ENCODE measurements around the gene FHIP1B.
"Not testable (repeated sequence)": the region's sequence is repeated elsewhere in the genome, so short reads cannot be mapped to it uniquely, and the experiment has no call there.

Gene FHIP1B

DNA sequence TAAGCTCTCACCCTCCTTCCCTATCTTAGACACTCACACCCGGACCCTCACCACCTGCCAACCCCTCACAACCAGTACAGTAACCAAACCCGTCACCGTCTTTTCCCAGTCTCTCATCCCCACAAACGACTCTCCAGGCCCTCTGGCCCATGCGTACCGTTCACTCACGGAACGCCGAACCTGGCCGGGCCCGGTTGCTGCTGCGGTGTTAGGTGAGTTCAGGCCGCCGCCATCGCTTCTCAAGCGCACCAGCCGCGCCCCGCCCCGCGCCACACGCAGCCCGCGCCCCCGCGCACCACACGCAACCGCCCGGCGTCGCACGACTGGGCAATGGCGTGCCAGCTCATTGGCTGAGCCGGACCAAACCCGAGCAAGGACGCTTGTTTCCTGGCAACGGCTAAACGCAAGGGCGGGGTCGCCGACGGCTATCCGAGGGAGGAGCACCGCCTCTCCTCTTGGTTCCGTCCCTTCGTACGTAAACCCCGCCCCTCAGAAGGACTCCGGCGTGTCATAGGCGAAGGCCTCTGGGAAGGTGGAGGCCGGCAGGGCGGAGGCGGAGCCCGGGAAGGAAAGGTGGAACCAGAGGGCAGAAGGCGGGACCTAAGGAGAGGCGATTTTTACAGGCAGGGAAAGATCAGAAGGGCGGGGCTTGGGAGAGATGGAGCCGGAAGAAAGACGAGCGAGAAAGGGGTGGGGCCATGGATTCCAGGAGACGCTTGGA is at the start of gene FHIP1B:
FHIP1B (minus strand) TSS at position 250 of the 721 bp plus-strand sequence. CDS start 10,120 bp downstream, outside the sequence.
- peak; percentile 95 to 99 for DNase-seq (ENCODE audit: low read depth in 2 of 2, low spot score in 1 of 2)

DNA sequence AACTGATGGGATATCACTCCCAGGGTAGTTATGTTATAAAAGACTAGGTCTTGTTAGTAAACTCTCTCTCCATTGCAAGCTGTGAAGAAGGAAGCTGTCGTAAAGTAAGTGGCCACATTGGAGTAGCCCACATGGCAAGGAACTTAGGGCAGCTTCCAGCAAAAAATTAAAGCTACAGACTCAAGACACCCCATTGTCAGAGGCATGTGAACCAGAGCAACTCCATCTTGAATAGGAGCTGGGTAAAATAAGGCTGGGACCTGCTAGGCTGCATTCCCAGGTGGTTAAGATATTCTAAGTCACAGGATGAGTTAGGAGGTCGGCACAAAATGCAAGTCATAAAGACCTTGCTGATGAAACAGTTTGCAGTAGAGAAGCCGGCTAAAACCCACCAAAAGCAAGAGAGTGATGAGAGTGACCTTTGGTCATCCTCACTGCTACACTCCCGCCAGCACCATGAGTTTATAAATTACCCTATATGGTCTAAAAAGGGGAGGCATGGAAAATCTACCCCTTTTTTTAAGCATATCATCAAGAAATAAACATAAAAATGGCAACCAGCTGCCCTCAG is 49.1 kb upstream of the FHIP1B start:
- no peak for DNase-seq (ENCODE audit: low read depth in 2 of 2, low spot score in 1 of 2)

DNA sequence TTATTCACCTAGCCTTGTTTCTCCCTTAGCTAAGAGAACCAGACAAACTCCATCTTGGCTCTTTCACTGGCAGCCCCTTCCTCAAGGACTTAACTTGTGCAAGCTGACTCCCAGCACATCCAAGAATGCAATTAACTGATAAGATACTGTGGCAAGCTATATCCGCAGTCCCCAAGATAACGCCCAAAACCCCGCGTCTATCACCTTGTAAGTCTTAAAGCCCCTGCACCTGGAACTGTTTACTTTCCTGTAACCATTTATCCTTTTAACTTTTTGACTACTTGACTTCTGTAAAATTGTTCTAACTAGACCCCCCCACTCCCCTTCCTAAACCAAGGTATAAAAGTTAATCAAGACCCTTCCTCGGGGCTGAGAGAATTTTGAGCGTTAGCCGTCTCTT is 46.4 kb upstream of the FHIP1B start:
- not testable (repeated sequence) for DNase-seq (ENCODE audit: low read depth in 2 of 2, low spot score in 1 of 2)

DNA sequence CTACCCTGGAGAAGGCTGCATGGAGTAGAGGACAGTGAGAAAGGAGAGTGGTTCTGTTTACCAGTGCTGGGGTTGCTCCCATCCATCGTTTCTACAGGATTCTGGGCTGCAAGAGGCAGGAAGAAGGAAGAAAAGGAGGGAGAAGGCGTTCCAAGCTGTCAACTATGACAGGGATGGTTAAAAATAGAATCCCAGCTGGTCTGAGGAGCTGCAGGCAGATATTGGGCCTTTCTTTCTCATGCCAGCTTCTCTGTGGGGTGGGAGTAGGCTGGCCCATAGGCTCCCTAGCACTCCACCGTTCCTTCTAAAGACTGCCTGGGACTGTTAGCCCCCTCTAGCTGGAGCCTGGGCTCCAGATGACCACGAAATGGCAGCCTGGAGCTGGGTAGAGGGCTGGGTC is 38.8 kb upstream of the FHIP1B start:
- no peak for DNase-seq (ENCODE audit: low read depth in 2 of 2, low spot score in 1 of 2)

DNA sequence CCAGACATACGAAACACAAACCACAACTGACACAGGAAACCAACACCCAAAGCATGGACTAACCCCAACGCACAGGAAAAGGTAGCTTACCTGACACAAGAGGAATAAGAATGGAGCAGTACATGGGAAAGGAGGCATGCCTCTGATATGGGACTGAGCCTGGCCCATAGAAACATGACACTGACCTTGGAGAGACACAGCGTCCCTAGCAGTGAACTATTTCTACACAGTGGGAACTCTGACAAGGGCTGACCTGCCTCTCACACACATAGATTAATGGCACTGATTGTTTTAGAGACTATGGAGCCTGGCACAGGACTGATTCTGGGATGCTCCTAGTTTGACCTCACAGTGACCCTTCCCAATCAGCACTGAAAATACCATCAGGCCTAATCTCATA is 37.2 kb upstream of the FHIP1B start:
- no peak for DNase-seq (ENCODE audit: low read depth in 2 of 2, low spot score in 1 of 2)

DNA sequence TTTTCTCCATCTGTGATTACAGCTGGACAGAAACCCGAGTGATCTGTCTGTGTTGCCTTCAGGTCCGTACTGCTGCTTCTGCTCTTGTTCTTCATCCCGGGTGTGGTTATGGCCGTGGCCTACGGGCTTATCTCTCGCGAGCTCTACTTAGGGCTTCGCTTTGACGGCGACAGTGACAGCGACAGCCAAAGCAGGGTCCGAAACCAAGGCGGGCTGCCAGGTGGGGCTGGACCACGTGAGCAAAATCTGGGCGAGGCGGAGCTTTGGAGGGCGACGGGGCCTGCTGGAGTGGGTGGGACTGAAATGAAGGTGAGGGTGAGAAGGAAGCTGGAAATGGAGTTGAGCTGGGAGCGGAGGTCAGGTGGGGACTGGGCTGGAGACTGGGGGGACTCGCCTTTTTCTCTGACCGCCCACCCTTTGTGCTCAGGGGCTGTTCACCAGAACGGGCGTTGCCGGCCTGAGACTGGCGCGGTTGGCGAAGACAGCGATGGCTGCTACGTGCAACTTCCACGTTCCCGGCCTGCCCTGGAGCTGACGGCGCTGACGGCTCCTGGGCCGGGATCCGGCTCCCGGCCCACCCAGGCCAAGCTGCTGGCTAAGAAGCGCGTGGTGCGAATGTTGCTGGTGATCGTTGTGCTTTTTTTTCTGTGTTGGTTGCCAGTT is 36.3 kb upstream of the FHIP1B start:
- DNase-seq (ENCODE audit: low read depth in 2 of 2, low spot score in 1 of 2) = no peak

DNA sequence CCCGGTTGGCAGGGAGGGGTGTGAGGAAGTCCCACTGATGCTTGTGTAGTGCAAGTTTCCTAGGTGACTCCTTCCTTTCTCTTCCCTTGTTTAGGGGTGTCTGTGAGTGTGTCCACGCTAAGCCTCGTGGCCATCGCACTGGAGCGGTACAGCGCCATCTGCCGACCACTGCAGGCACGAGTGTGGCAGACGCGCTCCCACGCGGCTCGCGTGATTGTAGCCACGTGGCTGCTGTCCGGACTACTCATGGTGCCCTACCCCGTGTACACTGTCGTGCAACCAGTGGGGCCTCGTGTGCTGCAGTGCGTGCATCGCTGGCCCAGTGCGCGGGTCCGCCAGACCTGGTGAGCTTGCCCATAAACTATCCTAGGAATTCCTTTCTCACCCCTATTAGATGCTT is 35.6 kb upstream of the FHIP1B start:
- DNase-seq (ENCODE audit: low read depth in 2 of 2, low spot score in 1 of 2) = no peak

DNA sequence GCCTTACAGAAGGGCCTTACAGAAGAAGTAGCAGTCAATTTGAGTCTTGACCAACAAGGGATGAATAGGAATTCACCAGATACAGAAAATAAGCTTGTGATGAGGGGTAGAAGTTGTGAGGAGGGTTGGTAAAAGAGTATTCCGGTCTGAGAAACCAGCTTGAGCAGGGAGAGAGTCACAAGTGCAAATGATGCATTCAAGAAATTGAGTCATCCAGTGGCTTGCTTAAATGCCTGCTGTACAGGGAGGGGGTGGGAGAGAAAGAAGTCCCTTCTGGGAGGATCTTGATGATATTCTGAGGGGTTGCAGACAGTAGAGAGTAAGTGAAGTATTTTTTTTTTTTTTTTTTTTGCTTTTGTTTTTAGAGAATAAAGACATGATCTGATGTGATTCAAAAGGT is 34.4 kb upstream of the FHIP1B start:
- DNase-seq (ENCODE audit: low read depth in 2 of 2, low spot score in 1 of 2) = no peak

DNA sequence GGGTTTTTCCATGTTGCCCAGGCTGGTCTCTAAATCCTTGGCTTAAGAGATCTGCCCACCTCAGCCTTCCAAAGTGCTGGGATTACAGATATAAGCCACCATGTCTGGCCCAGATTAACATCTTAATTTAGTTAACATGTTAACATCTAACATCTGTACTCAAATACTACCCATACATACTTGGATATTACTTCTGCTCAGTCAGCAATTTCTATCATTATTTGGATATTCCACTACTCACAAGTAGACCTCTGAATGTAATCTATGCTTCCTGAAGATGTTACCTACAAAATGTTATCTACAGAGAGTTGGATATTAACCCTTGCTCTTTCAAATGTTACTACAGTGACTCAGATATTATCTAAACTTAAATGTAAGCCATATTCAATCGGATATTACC is 29.2 kb upstream of the FHIP1B start:
- no peak for DNase-seq (ENCODE audit: low read depth in 2 of 2, low spot score in 1 of 2)

DNA sequence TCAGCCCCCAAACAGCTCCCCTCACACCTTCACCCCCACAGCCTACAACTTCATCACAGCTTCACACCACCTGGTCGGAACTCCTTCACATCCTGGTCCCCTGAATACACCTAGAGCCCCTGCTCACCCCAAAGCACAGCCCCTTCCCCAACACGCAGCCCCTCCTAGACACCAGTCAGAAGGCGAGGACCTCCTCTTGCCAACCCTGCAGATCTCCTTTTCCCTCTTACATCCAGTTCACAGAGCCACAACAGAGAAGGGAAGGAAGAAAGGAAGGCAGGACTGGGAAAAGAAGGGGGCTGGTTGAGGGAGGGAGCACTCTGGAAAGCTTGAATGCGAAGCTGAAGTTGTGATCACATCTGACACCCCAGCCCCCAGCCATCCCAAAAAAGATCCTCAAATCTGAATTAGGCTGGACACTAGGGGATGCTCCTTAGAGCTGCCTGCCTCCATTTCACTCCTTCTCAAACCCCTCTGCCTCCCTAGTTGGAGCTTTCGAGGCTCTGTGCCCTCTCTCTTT is 25.8 kb upstream of the FHIP1B start:
- DNase-seq (ENCODE audit: low read depth in 2 of 2, low spot score in 1 of 2) = no peak

DNA sequence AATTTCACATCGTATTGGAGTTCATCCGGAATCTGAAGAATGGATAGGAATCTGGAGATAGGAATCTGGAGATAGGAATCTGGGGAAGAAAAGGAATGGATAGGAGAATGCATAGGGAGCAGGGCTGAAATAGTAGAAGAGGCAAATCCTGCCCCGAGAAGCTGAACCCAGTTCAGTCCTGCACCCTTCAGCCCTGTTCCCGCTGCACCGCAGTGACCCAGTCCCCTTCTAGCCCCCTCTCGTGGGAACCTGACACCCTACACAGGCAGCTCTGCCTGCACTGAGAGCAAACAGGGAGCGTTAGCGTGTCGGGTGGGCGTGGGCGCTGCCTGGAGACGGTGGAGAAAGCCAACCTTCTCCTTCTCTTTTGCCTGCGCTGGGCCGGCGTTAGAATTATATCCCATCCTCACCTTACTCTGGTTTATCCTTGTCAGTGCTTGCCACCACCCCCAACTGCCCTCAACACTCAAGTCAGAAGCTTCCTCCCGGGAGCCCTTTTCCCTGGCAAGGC is 24.2 kb upstream of the FHIP1B start:
- DNase-seq (ENCODE audit: low read depth in 2 of 2, low spot score in 1 of 2) = no peak

DNA sequence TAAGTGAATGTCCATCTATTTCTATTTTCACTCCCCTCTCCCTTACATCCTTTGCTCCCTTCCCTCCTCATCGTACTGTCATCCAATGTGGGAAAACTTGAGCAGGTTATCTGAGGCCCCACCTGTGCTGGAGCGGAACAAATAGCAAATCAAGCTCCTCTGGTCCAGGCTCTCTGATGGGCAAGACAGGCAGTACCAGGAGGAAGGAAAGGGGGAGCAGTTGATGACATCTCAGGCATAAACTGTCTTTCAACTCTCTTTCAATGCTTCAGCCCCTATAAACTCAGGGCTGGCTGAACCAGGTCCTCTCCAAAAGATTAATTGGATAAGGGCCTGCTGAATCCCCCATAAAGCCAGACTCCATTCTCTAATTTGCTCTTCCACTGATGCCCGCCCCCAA is 23.7 kb upstream of the FHIP1B start:
- no peak for DNase-seq (ENCODE audit: low read depth in 2 of 2, low spot score in 1 of 2)

DNA sequence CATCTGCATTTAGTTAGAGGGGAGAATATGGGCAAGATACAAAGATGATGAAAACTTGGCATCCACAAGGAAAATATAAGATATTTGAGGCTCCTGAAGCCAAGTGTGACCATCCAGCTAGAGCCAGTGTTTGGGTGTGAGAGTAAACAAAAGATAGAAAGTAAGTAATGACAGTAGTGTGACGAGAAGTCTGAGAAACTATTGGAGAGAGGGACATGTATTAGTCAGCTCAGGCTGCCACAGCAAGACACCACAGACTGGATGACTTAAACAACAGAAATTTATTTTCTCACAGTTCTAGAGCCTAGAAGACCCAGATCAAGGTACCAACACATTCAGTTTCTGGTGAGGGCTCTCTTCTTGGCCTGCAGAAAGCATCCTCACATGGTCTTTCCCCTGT is 18.8 kb upstream of the FHIP1B start:
- DNase-seq (ENCODE audit: low read depth in 2 of 2, low spot score in 1 of 2) = no peak

DNA sequence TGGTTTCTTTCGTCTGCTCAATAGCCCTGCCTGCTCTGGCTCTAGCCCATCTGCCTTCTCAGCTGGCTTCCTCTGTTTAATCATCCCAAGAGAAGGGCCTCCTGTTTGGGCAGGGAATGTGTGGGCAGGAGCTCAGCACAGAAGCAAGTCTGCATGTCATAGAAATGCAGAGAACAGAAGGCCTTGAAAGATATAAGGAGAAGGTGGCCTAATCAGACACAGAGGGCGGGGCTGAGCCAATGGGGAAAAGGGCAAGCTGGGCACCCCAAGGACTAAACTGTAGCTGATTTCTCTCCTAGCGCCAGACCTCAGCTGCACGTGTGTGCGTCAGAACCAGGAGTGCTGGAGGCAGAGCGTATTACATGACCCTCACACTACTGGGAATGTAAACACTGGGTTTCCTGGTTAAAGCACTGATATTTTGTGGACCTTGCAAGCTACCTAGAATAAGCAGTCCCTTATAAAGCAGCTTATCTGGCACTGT is 17.6 kb upstream of the FHIP1B start:
- DNase-seq (ENCODE audit: low read depth in 2 of 2, low spot score in 1 of 2) = no peak

DNA sequence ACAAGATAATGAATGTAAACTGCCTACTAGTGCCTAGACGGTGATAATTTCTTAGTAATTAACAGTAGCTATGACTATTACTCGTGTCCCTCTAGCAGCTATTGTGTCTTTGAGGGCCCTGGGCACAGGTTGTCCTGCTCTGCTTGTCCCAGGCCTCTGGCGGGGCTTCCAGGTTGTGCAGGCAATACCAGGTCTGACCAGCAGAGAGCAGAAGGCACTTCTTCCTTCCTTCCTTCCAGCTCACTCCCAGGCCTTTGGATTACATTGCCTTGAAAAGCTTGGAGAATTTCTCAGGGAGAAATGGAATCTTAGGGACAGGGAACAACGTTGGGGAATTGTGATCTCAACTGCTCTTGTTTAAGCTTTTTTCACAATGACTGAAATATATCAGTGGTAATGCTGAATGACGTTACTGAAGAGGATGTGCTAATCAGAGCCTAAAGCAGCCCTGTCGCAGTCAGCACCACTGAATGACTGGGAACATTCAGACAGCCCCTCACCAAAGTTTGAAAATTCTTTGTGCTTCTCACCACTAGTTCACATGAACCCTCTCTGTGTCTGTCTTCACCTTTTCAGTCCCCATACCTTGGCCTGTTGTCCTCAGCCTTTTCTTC is 16.8 kb upstream of the FHIP1B start:
- no peak for DNase-seq (ENCODE audit: low read depth in 2 of 2, low spot score in 1 of 2)

DNA sequence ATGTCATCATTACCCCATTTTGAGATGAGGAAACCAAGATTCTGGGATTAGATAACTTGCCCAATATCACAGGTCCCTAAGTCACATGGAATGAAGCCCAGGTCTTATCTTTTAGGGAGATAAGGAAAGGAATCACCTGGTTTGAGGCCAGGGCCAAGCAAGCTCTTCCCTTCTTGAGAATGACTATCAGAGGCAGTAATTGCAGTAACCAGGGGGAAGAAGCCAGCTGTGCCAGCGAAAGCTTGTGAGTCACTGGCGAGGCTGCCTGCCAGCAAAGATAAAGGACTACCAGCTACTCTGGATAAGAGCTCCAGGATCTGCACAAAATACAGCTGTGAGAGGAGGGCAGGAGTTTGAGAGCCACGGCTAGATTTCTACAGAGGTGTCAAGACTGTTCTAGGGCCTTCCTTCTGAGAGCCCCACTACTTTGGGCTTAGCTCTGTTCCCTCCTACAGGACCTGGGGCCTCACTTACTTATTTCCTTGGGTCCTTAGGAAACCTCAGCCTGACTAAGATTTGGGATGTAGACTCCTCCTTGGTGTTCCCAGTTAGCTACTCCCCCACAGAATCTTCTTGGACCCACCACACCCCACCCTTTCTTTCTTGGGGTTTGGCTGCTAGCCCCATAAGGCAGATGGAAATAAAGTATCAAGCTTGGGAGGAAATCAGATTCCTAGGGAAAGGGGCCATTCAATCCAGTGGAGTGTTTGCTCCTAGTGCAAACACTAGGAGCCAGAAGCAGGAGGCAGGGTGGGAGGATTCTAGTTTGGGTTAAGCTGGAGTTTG is 15.5 kb upstream of the FHIP1B start:
- no peak for DNase-seq (ENCODE audit: low read depth in 2 of 2, low spot score in 1 of 2)

DNA sequence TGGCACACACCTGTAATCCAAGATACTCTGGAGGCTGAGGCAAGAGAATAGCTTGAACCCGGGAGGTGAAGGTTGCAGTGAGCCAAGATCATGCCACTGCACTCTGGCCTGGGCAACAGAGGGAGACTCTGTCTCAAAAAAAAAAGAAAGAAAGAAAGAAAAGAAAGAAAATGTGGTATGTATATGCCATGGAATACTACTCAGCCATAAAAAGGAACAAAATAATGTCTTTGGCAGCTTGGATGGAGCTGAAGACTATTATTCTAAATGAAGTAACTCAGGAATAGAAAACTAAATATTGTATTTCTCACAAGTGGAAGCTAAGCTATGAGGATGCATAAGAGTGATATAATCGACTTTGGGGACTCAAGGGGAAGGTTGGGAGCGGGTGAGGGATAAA is 14.5 kb upstream of the FHIP1B start:
- not testable (repeated sequence) for DNase-seq (ENCODE audit: low read depth in 2 of 2, low spot score in 1 of 2)

DNA sequence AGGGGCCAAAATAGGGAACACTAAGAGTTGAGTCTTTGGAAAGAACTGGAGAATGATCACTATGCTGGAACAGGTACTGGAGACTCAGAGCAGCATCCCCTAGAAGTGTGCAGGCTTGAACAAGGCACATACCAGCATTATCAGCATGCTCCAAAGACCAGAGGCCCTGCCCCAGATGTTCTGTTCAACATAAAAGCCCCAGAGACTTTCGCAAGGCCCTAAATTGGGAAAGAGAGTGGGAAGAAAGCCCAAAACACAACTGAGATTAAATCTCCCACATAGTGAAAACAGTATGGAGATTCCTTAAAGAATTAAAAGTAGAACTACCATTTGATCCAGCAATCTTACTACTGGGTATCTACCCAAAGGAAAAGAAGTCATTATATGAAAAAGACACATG is 13.8 kb upstream of the FHIP1B start:
- DNase-seq (ENCODE audit: low read depth in 2 of 2, low spot score in 1 of 2) = no peak

DNA sequence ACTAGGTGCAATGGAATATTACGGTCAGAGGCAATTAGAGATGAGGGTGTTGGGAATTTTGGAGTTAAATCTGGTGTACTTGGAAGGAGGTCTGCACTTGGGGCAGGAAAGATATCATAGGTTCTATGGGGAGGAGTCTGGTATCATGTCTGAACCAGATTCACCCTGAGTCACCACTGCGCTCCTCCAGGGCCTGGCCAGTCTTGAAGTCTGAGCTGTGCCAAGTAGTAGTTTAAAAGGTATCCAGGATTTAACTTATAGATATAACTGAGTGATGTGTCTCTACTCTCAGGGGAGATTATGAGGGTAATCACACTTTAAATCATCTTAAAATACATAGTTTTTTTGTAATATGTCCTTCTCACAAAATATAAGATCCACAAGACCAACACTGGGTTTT is 11.1 kb upstream of the FHIP1B start:
- DNase-seq (ENCODE audit: low read depth in 2 of 2, low spot score in 1 of 2) = no peak

DNA sequence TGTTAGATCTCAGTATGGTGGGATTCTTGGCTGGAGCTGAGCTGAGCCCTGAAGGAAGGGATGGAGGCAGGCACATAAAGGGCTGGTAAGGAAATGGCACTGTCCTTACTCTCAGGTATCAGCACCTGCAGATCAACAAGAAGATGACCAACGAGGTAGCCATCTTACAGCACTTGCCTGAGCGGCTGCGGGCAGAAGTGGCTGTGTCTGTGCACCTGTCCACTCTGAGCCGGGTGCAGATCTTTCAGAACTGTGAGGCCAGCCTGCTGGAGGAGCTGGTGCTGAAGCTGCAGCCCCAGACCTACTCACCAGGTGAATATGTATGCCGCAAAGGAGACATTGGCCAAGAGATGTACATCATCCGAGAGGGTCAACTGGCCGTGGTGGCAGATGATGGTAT is 6.9 kb upstream of the FHIP1B start:
- no peak for DNase-seq (ENCODE audit: low read depth in 2 of 2, low spot score in 1 of 2)

DNA sequence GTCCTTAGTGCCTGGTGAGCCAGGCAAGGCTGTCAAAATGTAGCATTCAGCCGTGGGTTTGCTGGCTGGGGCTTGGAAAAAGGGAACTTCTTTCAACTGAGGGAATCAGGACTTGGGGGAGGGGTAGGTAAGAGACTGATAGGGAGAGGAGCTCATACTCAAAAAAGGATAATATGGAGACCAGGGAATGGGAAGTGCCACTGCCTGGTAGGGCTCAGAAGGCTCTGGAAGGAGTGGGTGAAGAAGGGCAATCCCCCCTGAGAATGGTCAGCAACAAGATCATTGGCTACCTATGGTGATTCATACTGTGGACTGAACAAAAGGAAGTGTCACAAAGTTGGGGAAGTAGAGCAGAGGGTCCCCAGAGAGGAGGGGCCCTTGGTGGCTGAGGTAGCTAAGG is 6.3 kb upstream of the FHIP1B start:
- DNase-seq (ENCODE audit: low read depth in 2 of 2, low spot score in 1 of 2) = no peak

Data from stimulated activated CD8-positive, alpha-beta memory T cell treated with anti-CD3 and anti-CD28 coated beads, Interleukin-4, amount 100 ng/mL, for 1 hour (primary cell).